ENCODE data around the gene UNG.

The UNG gene

DNA sequence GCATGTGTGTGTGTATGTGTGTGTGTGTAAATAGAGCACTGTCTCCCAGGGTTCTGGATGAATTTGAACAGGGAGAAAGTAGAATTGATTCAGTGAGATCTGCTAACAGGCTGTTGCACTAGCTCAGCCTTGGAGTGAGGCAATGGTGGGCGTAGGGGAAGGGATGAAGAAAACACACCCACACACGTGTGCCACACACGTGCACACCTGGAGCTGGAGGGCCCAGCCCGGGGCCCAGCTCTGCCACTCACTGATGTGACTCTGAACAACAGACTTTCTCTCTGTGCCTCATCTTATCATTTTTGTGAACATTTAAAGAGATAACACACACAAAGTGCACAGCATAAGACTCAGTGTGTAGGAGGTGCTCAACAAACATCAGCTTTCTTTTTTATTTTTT is 23.2 kb downstream of the UNG start:
- H3K79me2 ChIP-seq (ENCODE audit: insufficient read depth, low read length), result no peaks in the 10 kb centered on the region
- peaks cover 19% of the 10 kb centered on the region for H3K4me1 ChIP-seq (ENCODE audit: insufficient read depth, low read length)
- TF ChIP-seq EZH2 (IDR thresholded peaks at IDR 0.05; ENCODE audit: borderline replicate concordance, low read depth, low read length, severe bottlenecking), result no peak
- TF ChIP-seq, protein P1, sequence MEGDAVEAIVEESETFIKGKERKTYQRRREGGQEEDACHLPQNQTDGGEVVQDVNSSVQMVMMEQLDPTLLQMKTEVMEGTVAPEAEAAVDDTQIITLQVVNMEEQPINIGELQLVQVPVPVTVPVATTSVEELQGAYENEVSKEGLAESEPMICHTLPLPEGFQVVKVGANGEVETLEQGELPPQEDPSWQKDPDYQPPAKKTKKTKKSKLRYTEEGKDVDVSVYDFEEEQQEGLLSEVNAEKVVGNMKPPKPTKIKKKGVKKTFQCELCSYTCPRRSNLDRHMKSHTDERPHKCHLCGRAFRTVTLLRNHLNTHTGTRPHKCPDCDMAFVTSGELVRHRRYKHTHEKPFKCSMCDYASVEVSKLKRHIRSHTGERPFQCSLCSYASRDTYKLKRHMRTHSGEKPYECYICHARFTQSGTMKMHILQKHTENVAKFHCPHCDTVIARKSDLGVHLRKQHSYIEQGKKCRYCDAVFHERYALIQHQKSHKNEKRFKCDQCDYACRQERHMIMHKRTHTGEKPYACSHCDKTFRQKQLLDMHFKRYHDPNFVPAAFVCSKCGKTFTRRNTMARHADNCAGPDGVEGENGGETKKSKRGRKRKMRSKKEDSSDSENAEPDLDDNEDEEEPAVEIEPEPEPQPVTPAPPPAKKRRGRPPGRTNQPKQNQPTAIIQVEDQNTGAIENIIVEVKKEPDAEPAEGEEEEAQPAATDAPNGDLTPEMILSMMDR (IDR thresholded peaks at IDR 0.05; ENCODE audit: borderline replicate concordance, extremely low read depth, low read length, poor library complexity, severe bottlenecking), result no peak
- no peaks in the 10 kb centered on the region for H4K20me1 ChIP-seq (ENCODE audit: insufficient read depth, low read length)
- H3K4me3 ChIP-seq (ENCODE audit: low read depth in 1 of 2, low read length in 2 of 2), result no peak overlapping the region
- no peaks in the 10 kb centered on the region for H3K36me3 ChIP-seq (ENCODE audit: insufficient read depth, low read length)
- H3K9me3 ChIP-seq (ENCODE audit: insufficient read depth, low read length, severe bottlenecking), result no peaks in the 10 kb centered on the region
- no peak overlapping the region for H3K27ac ChIP-seq (ENCODE audit: low read length)
- no peak overlapping the region for H2AFZ ChIP-seq (ENCODE audit: low read depth, low read length)
- no peaks in the 10 kb centered on the region for H3K27me3 ChIP-seq (ENCODE audit: insufficient read depth, low read length, poor library complexity)
- no peak overlapping the region for H3K9ac ChIP-seq (ENCODE audit: low read depth, low read length)
- DNase-seq (no peak), ATAC-seq (ENCODE audit: insufficient read depth, low read depth) (no peak)
- H3K4me2 ChIP-seq (ENCODE audit: insufficient read depth, low read length), result no peak overlapping the region

DNA sequence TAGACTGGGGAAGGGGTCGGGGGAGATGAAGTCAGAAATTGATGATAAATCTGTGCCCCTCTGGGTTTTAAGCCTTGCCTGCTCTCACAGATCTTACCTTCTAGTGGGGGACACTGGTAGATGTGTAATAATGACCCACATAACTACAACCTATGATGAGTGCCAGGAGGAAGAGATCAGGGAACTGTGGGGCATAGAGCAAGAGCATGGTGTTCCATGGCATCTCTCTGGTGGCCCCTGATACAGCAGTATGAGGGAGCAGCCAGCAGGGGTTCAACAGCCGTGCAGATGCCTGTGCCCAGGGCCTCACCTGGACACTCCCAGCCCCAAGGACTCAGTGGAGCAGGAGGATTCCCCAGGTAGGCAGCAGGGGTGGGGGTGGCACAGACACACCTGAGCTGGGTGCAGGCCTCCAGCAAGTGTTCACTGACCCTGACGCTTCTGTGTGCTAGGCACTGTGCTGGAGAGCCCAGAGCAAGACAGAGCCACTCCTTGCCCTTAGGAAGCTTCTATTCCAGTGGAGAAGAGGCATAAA is 24.0 kb downstream of the UNG start:
- ATAC-seq (ENCODE audit: insufficient read depth, low read depth), result no peak

DNA sequence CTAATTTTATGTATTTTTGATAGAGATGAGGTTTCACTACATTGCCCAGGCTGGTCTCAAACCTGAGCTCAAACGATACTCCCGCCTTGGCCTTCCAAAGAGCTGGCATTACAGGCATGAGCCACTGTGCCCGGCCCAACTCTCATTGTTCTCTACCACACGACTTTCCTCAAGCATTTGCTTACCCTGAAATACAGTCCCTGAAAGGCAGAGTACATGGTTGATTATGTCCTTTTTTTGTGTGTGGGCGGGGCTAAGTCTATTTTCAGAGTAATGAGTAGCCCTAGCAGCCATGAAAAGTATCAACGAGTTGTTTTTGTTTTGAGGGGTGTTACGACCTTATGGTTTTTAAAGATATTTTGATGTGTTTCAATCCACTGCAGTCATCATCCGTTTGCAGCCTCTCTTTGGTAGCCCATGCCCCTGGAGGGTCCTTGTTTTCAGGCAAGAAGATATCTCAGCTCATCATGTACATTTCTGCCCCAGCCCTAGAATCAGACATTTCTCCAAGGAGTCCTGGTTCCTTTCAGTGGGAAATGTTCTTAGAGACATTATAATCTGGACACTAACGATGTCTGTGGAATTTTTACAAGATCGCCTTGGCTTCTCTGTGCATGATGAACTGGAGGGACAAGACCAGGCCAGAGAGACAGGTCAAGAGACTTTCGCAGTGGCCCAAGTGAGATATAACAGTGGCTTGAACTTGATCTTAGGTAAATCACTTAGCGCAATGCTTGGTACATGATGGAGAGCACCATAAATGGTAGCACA is 27.7 kb downstream of the UNG start:
- ATAC-seq (ENCODE audit: insufficient read depth, low read depth), result no peak
- no peak overlapping the region for H2AFZ ChIP-seq (ENCODE audit: low read depth, low read length)
- DNase-seq, result no peak
- H3K4me2 ChIP-seq (ENCODE audit: insufficient read depth, low read length), result no peak overlapping the region
- no peaks in the 10 kb centered on the region for H3K36me3 ChIP-seq (ENCODE audit: insufficient read depth, low read length)
- H3K9ac ChIP-seq (ENCODE audit: low read depth, low read length), result no peak overlapping the region
- no peak overlapping the region for H3K4me3 ChIP-seq (ENCODE audit: low read depth in 1 of 2, low read length in 2 of 2)
- no peak overlapping the region for H3K27ac ChIP-seq (ENCODE audit: low read length)
- H3K27me3 ChIP-seq (ENCODE audit: insufficient read depth, low read length, poor library complexity), result no peaks in the 10 kb centered on the region
- H4K20me1 ChIP-seq (ENCODE audit: insufficient read depth, low read length), result no peaks in the 10 kb centered on the region
- no peaks in the 10 kb centered on the region for H3K9me3 ChIP-seq (ENCODE audit: insufficient read depth, low read length, severe bottlenecking)
- no peaks in the 10 kb centered on the region for H3K79me2 ChIP-seq (ENCODE audit: insufficient read depth, low read length)
- no peak for TF ChIP-seq EZH2 (IDR thresholded peaks at IDR 0.05; ENCODE audit: borderline replicate concordance, low read depth, low read length, severe bottlenecking)
- TF ChIP-seq, protein P1 (IDR thresholded peaks at IDR 0.05; ENCODE audit: borderline replicate concordance, extremely low read depth, low read length, poor library complexity, severe bottlenecking), result no peak
- H3K4me1 ChIP-seq (ENCODE audit: insufficient read depth, low read length), result no peaks in the 10 kb centered on the region

More for the DNA sequence above, 24.0 kb downstream of the UNG start:
- no peaks in the 10 kb centered on the region for H4K20me1 ChIP-seq (ENCODE audit: insufficient read depth, low read length)
- no peak overlapping the region for H3K9ac ChIP-seq (ENCODE audit: low read depth, low read length)
- no peaks in the 10 kb centered on the region for H3K9me3 ChIP-seq (ENCODE audit: insufficient read depth, low read length, severe bottlenecking)
- H3K27ac ChIP-seq (ENCODE audit: low read length), result no peak overlapping the region
- H3K79me2 ChIP-seq (ENCODE audit: insufficient read depth, low read length), result no peaks in the 10 kb centered on the region
- H3K4me1 ChIP-seq (ENCODE audit: insufficient read depth, low read length), result peaks cover 10% of the 10 kb centered on the region
- no peaks in the 10 kb centered on the region for H3K27me3 ChIP-seq (ENCODE audit: insufficient read depth, low read length, poor library complexity)
- H3K4me2 ChIP-seq (ENCODE audit: insufficient read depth, low read length), result no peak overlapping the region
- H3K4me3 ChIP-seq (ENCODE audit: low read depth in 1 of 2, low read length in 2 of 2), result no peak overlapping the region
- no peak for DNase-seq
- H3K36me3 ChIP-seq (ENCODE audit: insufficient read depth, low read length), result no peaks in the 10 kb centered on the region
- TF ChIP-seq, protein P1 (IDR thresholded peaks at IDR 0.05; ENCODE audit: borderline replicate concordance, extremely low read depth, low read length, poor library complexity, severe bottlenecking), result no peak
- no peak for TF ChIP-seq EZH2 (IDR thresholded peaks at IDR 0.05; ENCODE audit: borderline replicate concordance, low read depth, low read length, severe bottlenecking)
- H2AFZ ChIP-seq (ENCODE audit: low read depth, low read length), result no peak overlapping the region

Data from DND-41 (cell line).